C4-2B (cell line): ENCODE results near the gene PPP3R1.

Experiments used
- CTCF ChIP-seq: fragments of 450-650 bp; conservative IDR thresholded peaks from 2 replicates; pipeline ENCODE4 v1.5.1; 2017; ENCODE audit warnings: mild to moderate bottlenecking
- ZFX ChIP-seq: fragments of 450-650 bp; IDR thresholded peaks from 2 replicates; pipeline ENCODE4 v1.6.1; 2017

DNA sequence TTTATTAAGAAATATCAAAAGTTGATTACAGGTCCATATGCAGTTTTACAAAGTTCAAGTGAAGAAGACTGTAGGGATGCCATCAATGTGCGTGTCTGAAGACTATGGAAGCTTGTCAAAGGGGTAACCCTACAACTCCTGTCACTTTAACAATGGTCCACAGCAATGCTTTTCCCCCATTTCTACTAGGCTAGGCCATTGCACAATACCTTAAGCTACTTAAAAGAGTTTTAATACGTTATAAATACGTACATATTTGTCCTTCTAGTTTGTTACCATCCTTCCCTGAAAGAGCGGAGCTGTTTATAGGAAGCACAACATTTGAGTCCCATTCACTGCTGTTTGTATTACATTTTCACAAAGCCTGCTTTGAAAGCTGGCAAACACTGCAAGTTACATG is 40.7 kb upstream of the PPP3R1 start:
- TF ChIP-seq CTCF (no peak), ZFX (no peak)
